Psoas muscle (tissue), 8 donors: ENCODE results near the gene METTL1. TPM values are rescaled to one million over a fixed set of nuclear protein-coding genes. Genes with fewer than 3 reads are reported as not detected.

Experiments used
- ATAC-seq, 4 donors: fragments of 200-7000 bp; cut with Tn5 transposase; one replicate each; pipeline ENCODE4 v1.9.1; 2020; ENCODE audit warnings: moderate library complexity in 3 of 4, mild to moderate bottlenecking in 2 of 4
- DNase-seq, 2 donors: peaks; one replicate each; pipeline ENCODE4 v3.0.0-alpha.2; 2020
- H3K27ac ChIP-seq: fragments of 200-600 bp; one replicate; pipeline ENCODE4 v1.8.0; 2022
- H3K27me3 ChIP-seq, 3 donors: fragments of 200-600 bp in 1 of 3; one replicate each; pipeline versions ENCODE4 v1.6.1 to v1.8.0; 2013 to 2022; ENCODE audit warnings: low read length in 2 of 3, mild to moderate bottlenecking in 2 of 3, moderate library complexity in 1 of 3; ENCODE audit not compliant: insufficient read depth in 3 of 3
- H3K36me3 ChIP-seq, 2 donors: fragments of 200-600 bp in 1 of 2; one replicate each; pipeline versions ENCODE4 v1.6.1 to v1.8.0; 2013 to 2022; ENCODE audit warnings: low read depth in 1 of 2, mild to moderate bottlenecking in 1 of 2, moderate library complexity in 1 of 2; ENCODE audit not compliant: insufficient read depth in 1 of 2
- H3K4me1 ChIP-seq: fragments of 200-600 bp; one replicate; pipeline ENCODE4 v1.8.0; 2022
- H3K4me3 ChIP-seq: fragments of 200-600 bp; one replicate; pipeline ENCODE4 v1.8.0; 2022; ENCODE audit warnings: mild to moderate bottlenecking
- H3K9me3 ChIP-seq: fragments of 200-600 bp; one replicate; pipeline ENCODE4 v1.8.0; 2022
- CTCF ChIP-seq: fragments of 200-600 bp; IDR thresholded peaks from one replicate; pipeline ENCODE4 v1.8.0; 2022; ENCODE audit warnings: antibody characterized with exemption
- WGBS, 3 donors: extraction: QIAGEN DNeasy Blood & Tissue Kit; methylation state at CpG; one replicate each; pipeline versions ENCODE4 v1.1.6 to v1.1.7; 2013; 5-methylcytosine and 5-hydroxymethylcytosine counted together
- intact Hi-C, 2 donors: fragments of 100-400 bp; cut with DNase I; formaldehyde crosslinking; loops; one replicate each; pipeline versions ENCODE4 v1.11.0 to v1.14.2; 2022
- polyA plus RNA-seq, 3 donors: library from polyadenylated mRNA; stranded (reverse); fragments of 200-250 nt; gene quantifications; one replicate each; pipeline ENCODE4 v1.2.3, GENCODE V29; 2013
- total RNA-seq, 4 donors: library from RNA; stranded (reverse); fragmentation: NEBNext Ultra II Directional in 2 of 4; extraction: Animal tissue kit (Norgen Biotek cat#: 25700) in 2 of 4; gene quantifications; one replicate each; pipeline versions ENCODE4 v1.2.1 to v1.2.4, GENCODE V29; 2021 to 2023
- donor health status: healthy with polysubstance abuse.
- donor health status: DM: no; HTN: no; CAD: no; lungs with moderate emphysema.
- donor health status: Bipolar disorder and iron deficiency.
- donor health status: healthy.
- donor health status: DM: yes; HTN: yes; CAD: no.
- donor health status: DM: no; HTN: no; CAD: no.
- donor health status: DM: no; HTN: no; CAD: no.
- donor health status: DM: yes; HTN: yes; CAD: no.

METTL1 gene
- total and polyA plus RNA-seq, 7 donors = 18.8 to 80.9 (median 26.3) TPM

GRCh38 chr12:57759360-57759980, 12.4 kb downstream of the METTL1 start:
- no peak for DNase-seq
- 38 to 47% (median 44%) methylated on average over 3 of the region's 3 CpGs for WGBS, 3 donors

GRCh38 chr12:57758552-57759359, 13.1 kb downstream of the METTL1 start:
- Histone ChIP-seq H3K4me1 (peaks cover 9% of the 10 kb centered on the region), H3K9me3 (no peaks in the 10 kb centered on the region), H3K27ac (no peak overlapping the region), H3K4me3 (no peak overlapping the region), H3K36me3 (peaks cover 0 to 21% of the 10 kb centered on the region in 2 donors), H3K27me3 (peaks cover 0 to 27% (median 2%) of the 10 kb centered on the region in 3 donors)
- 90 to 93% (median 92%) methylated on average over 24 to 25 of the region's 25 CpGs for WGBS, 3 donors
- TF ChIP-seq CTCF = no peak
- DNase-seq (no peak), ATAC-seq (no peak)
- intact Hi-C loops = no loop called here

More at GRCh38 chr12:57759360-57759980, 12.4 kb downstream of the METTL1 start:
- Histone ChIP-seq H3K36me3 (peaks cover 0 to 21% of the 10 kb centered on the region in 2 donors), H3K4me3 (no peak overlapping the region), H3K4me1 (peaks cover 8% of the 10 kb centered on the region), H3K27me3 (peaks cover 0 to 34% (median 7%) of the 10 kb centered on the region in 3 donors), H3K27ac (no peak overlapping the region), H3K9me3 (no peaks in the 10 kb centered on the region)
- intact Hi-C loops = no loop called here
- peak; percentile 33 for TF ChIP-seq CTCF
- peak in 2 of 4 donors; percentile 32 to 44 for ATAC-seq

- H3K9me3 ChIP-seq = no peaks in the 10 kb centered on the region
- WGBS, 3 donors = 87 to 91% (median 89%) methylated on average over 4 of the region's 4 CpGs
- H3K27ac ChIP-seq = no peak overlapping the region
- intact Hi-C loops = no loop called here
- DNase-seq = no peak
- no peak overlapping the region for H3K4me3 ChIP-seq
- H3K27me3 ChIP-seq = peaks cover 0 to 17% (median 1%) of the 10 kb centered on the region in 3 donors
- peaks cover 9% of the 10 kb centered on the region for H3K4me1 ChIP-seq
- H3K36me3 ChIP-seq = peaks cover 0 to 21% of the 10 kb centered on the region in 2 donors
- no peak for ATAC-seq
- no peak for TF ChIP-seq CTCF
These were observed 14.1 kb downstream of the METTL1 start for GRCh38 chr12:57757771-57758170.

GRCh38 chr12:57756406-57757341, 15.2 kb downstream of the METTL1 start:
- Histone ChIP-seq H3K36me3 (peaks cover 0 to 21% of the 10 kb centered on the region in 2 donors), H3K4me3 (peak overlapping the region; percentile 72), H3K9me3 (no peaks in the 10 kb centered on the region), H3K27ac (no peak overlapping the region), H3K27me3 (peaks cover 0 to 6% (median 0%) of the 10 kb centered on the region in 3 donors), H3K4me1 (peaks cover 9% of the 10 kb centered on the region)
- DNase-seq (peak in 1 of 2 donors; percentile 65), ATAC-seq (no peak)
- 61 to 68% (median 66%) methylated on average over 22 of the region's 22 CpGs for WGBS, 3 donors
- intact Hi-C loops = no loop called here
- peak; percentile 32 for TF ChIP-seq CTCF
